ENCODE results near the gene IDH2. TPM values are rescaled to one million over a fixed set of nuclear protein-coding genes. Genes with fewer than 3 reads are reported as not detected.

IDH2 gene
- total RNA-seq, 6 experiments from 2014 or later = 115 to 371 (median 261) TPM

DNA sequence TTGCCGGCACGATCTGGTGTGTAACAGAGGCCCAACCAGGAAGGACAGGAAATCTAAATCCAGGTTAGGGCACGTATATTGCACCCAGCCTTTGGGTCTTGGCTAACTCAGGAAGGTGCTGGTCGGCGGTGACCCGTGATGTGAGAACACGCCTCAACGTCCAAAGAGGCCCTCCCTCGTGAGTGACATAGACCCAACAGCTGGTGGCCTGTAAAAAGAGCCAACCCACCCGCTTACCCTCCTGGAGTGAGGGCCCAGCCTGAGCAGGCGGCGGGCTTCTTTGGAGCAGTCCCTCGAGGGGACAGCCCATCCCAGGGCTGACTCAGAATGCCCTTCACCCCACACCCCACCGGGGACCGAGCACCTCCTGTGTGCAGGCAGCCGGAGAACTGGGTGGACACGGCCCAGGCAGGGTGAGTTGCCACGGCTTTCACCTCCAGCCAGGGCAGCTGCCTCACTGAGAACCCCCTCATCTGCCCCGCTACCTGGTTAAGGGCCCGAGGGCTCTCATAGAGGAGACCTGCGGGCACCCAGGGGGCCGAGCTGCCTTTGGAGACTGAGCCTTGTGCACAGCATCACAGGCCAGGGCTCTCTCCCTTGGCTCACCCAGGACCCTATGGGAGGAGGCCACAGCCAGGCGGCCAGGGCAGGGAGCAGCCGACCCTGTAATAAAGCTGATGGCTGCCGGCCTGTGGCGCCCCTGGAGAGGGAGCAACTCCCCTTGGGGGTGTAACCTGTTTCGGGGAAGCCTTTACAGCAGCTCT lies 59.3 kb downstream of the IDH2 start:
- Histone ChIP-seq H3K27me3 (no peaks in the 10 kb centered on the region), H3K4me1 (peaks cover 0 to 18% (median 8%) of the 10 kb centered on the region in 4 donors), H3K27ac (no peak overlapping the region), H3K4me3 (no peak overlapping the region), H3K9me3 (no peaks in the 10 kb centered on the region), H3K36me3 (no peaks in the 10 kb centered on the region)
- ATAC-seq (no peak), DNase-seq (peak in 1 of 3 donors; percentile 46)
- WGBS (ENCODE audit: insufficient coverage, low coverage, low lambda C conversion rate, missing lambda C conversion rate) = 100% methylated on average over 1 of the region's 27 CpGs
- TF ChIP-seq POLR2A (IDR thresholded peaks at IDR 0.05) = no peak
- TF ChIP-seq, protein P1, sequence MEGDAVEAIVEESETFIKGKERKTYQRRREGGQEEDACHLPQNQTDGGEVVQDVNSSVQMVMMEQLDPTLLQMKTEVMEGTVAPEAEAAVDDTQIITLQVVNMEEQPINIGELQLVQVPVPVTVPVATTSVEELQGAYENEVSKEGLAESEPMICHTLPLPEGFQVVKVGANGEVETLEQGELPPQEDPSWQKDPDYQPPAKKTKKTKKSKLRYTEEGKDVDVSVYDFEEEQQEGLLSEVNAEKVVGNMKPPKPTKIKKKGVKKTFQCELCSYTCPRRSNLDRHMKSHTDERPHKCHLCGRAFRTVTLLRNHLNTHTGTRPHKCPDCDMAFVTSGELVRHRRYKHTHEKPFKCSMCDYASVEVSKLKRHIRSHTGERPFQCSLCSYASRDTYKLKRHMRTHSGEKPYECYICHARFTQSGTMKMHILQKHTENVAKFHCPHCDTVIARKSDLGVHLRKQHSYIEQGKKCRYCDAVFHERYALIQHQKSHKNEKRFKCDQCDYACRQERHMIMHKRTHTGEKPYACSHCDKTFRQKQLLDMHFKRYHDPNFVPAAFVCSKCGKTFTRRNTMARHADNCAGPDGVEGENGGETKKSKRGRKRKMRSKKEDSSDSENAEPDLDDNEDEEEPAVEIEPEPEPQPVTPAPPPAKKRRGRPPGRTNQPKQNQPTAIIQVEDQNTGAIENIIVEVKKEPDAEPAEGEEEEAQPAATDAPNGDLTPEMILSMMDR (IDR thresholded peaks at IDR 0.05) = no peak
- intact Hi-C loops (cut with DNase I) = no loop called here

DNA sequence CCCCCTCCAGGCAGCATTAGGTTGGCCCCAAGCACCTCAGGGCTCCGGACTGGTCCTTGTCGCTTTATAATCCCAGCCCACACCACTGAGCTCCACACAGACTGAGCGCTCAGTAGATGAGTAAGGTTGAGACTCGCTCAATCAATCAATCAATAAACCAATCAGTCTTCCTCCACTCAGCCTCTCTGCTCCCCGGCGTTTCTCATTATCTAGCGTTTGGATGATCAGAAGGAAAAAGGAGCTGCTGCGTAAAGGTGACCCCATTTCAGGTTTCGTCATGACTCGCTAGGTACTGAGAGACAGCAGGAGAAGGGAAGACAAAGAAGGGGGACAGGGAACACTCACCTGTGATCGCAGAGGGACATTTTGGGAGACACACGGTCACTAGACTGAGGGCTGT lies 59.9 kb downstream of the IDH2 start:
- DNase-seq (peak in 1 of 3 donors; percentile 18), ATAC-seq (no peak)
- H3K27me3 ChIP-seq = no peaks in the 10 kb centered on the region
- no peak overlapping the region for H3K4me3 ChIP-seq
- TF ChIP-seq, protein P1 (IDR thresholded peaks at IDR 0.05) = no peak
- no peak for TF ChIP-seq POLR2A (IDR thresholded peaks at IDR 0.05)
- H3K4me1 ChIP-seq = peaks cover 0 to 19% (median 12%) of the 10 kb centered on the region in 4 donors
- H3K27ac ChIP-seq = no peak overlapping the region
- H3K9me3 ChIP-seq = no peaks in the 10 kb centered on the region
- no peaks in the 10 kb centered on the region for H3K36me3 ChIP-seq
- intact Hi-C loops (cut with DNase I) = no loop called here
- 91% methylated on average over 9 of the region's 12 CpGs for WGBS (ENCODE audit: insufficient coverage, low coverage, low lambda C conversion rate, missing lambda C conversion rate)

DNA sequence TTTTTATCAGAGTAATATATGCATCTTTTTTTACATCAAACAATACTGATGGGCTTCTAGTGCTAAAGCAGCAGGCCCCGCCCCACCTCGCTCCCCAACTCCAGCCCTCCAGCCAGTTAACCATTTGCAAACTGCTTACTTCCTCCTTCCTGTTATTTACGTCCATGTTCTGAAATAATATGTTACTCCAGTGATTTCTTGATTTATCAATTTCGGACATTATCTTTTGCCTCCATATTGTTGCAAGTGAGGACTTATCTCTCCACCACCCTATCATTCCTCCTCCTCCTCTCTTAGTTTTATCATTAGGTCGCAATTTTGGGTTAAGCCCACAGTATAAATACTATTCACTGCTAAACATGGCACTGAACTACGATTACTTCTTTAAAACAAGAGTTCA lies 61.6 kb downstream of the IDH2 start:
- TF ChIP-seq, protein P1 (IDR thresholded peaks at IDR 0.05) = no peak
- TF ChIP-seq POLR2A (IDR thresholded peaks at IDR 0.05) = no peak
- Histone ChIP-seq H3K36me3 (no peaks in the 10 kb centered on the region), H3K27me3 (no peaks in the 10 kb centered on the region), H3K27ac (no peak overlapping the region), H3K9me3 (no peaks in the 10 kb centered on the region), H3K4me1 (peaks cover 0 to 35% (median 20%) of the 10 kb centered on the region in 4 donors), H3K4me3 (no peak overlapping the region)
- 52% methylated on average over 6 of the region's 6 CpGs for WGBS (ENCODE audit: insufficient coverage, low coverage, low lambda C conversion rate, missing lambda C conversion rate)
- ATAC-seq (no peak), DNase-seq (peak in 2 of 3 donors; percentile 19 to 25)
- intact Hi-C loops (cut with DNase I) = no loop called here

DNA sequence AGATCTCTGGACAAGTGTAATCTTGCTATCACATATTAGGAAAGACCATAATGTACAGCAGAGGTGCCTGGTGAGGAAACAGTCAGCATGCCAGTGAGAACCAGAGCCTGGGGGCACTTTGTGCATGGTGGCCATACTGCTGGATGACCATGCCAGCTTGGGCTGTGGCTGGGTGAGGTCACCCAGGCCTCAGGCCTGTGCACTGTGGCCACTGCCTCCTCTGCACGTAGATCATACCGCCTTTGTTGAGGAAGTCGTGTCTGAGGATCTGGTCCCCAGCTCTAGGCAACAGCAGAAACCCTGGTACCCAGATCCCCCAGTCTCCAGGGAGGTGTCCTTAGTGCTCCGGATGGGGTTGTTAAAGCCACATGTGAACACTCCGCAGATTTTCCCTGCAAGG lies 62.3 kb downstream of the IDH2 start:
- Histone ChIP-seq H3K36me3 (no peaks in the 10 kb centered on the region), H3K4me1 (peaks cover 0 to 40% (median 25%) of the 10 kb centered on the region in 4 donors), H3K4me3 (no peak overlapping the region), H3K9me3 (no peaks in the 10 kb centered on the region), H3K27me3 (no peaks in the 10 kb centered on the region), H3K27ac (no peak overlapping the region)
- no CpG with 5 or more reads among the region's 5 CpGs for WGBS (ENCODE audit: insufficient coverage, low coverage, low lambda C conversion rate, missing lambda C conversion rate)
- ATAC-seq = peak in 1 of 4 donors; percentile 0
- peak in 2 of 3 donors; percentile 37 to 56 for DNase-seq
- intact Hi-C loops (cut with DNase I) = no loop called here
- no peak for TF ChIP-seq POLR2A (IDR thresholded peaks at IDR 0.05)
- TF ChIP-seq, protein P1 (IDR thresholded peaks at IDR 0.05) = no peak
